ENCODE results near the gene GRIFIN.

The GRIFIN gene

GRCh38 chr7:2440608-2441245, 35.5 kb downstream of the GRIFIN start:
- intact Hi-C loops (cut with DNase I): loop anchor here (1.0 to 10.0 kb wide), 2 partner anchors 21 to 244 kb away; partner anchors contain the start of gene AMZ1
- DNase-seq: peak in 2 of 10 donors; percentile 35 to 57

DNA sequence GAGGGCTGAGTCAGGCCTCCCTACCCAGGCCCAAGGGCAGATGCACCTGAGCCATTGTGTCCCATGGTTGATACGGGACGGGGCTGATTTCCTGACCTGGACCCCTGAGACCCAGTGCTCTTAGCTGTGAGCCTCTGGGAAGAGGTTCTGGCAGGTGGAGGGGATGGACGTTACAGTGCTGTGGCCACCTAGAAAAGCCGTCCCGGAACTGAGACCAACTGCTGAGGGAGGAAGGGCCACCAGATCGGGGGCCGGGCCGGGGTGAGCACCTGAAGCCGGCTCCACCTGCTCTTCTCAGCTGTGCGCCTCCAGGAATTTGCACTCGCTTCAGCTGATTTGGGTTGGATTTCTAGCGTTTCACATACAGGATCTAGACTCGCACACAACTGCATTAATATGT, 37.4 kb downstream of the GRIFIN start:
- peak in 2 of 10 donors; percentile 17 to 75 for DNase-seq
- intact Hi-C loops (cut with DNase I): no loop called here

- peak in 2 of 10 donors; percentile 43 to 48 for DNase-seq
- intact Hi-C loops (cut with DNase I): no loop called here
These were observed 38.0 kb downstream of the GRIFIN start for GRCh38 chr7:2438186-2438585.

GRCh38 chr7:2437537-2438148, 38.6 kb downstream of the GRIFIN start:
- intact Hi-C loops (cut with DNase I): no loop called here
- DNase-seq: peak in 2 of 10 donors; percentile 44 to 69

DNA sequence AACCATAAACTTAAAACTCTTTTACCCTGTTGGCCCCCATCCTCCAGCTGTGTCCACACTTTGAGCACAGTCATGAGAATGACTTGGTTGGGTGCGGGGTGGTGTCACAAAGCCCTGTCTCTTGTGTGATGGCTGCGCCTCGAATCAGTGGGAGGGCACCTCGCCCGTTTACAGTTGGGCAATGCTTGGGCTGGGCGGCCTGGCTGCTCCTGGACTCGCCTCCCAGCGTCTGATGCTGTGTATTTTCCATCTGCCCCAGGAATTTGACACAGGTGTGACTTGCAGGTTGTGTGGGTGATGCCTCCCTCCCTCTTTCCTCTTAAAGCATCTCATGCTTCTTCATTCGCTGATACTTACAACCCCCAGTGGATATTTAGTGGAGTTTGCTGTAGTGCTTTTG, 39.1 kb downstream of the GRIFIN start:
- intact Hi-C loops (cut with DNase I): no loop called here
- peak in 2 of 10 donors; percentile 51 to 64 for DNase-seq

DNA sequence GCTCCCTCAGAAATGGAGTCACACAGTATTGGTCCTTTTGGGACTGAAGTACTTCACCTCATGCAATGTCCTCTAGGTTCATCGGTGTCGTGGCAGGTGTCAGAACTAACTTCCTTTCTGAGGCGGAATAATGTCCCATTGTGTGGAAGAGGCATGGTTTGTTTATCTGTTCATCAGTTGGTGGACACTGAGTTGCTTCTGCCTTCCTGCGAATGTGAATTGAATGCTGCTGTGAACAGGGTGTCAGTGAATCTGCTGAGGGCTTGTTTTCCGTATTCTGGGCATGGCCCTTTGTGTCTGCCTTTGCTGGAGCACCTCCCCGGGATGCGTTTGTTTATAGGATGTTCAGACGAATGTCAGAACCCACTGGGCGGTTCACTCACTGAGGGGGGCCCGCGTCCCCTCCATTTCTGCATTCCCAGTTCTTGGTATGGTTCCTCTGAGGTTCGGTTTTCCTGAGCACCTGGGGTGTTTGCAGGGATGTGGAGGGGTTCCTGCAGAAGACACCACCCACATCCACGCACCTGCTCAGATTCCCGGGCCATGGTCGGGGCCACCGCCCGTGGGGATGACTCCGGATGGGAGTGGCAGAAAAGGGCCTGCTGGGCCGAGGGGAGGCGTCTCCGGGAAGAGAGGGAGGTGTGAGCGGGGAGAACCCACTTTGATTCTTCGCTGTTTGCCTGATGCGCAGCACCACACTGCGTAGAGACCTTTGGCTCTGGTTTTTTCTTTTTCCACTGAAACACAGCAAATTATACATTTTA, 39.7 kb downstream of the GRIFIN start:
- intact Hi-C loops (cut with DNase I): no loop called here

DNA sequence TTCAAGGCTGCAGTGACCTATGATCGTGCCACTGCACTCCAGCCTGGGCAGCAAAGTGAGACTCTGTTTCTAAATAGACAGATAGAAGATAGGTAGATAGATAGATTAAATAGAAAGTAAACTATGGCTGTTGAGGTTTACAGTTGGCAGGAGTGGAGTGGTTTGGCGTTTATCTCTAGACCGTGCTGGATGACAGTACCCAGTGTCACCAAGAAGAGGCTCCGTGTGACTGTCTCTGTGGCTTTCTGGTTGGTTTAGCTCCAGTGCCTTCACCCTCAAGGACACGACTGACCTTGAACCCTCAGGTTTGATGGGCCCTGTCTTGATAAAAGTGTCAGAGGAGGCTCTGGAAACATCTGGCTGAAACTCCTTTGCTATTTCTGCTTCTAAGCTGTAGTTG, 41.1 kb downstream of the GRIFIN start:
- DNase-seq: no peak
- intact Hi-C loops (cut with DNase I): no loop called here

More for the DNA sequence above, 39.7 kb downstream of the GRIFIN start:
- peak in 2 of 10 donors; percentile 53 to 82 for DNase-seq

- intact Hi-C loops (cut with DNase I): no loop called here
These were observed 42.3 kb downstream of the GRIFIN start for GRCh38 chr7:2433713-2434550.

DNA sequence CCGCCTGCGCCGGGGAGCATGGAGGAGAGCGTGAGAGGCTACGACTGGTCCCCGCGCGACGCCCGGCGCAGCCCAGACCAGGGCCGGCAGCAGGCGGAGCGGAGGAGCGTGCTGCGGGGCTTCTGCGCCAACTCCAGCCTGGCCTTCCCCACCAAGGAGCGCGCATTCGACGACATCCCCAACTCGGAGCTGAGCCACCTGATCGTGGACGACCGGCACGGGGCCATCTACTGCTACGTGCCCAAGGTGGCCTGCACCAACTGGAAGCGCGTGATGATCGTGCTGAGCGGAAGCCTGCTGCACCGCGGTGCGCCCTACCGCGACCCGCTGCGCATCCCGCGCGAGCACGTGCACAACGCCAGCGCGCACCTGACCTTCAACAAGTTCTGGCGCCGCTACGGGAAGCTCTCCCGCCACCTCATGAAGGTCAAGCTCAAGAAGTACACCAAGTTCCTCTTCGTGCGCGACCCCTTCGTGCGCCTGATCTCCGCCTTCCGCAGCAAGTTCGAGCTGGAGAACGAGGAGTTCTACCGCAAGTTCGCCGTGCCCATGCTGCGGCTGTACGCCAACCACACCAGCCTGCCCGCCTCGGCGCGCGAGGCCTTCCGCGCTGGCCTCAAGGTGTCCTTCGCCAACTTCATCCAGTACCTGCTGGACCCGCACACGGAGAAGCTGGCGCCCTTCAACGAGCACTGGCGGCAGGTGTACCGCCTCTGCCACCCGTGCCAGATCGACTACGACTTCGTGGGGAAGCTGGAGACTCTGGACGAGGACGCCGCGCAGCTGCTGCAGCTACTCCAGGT, 43.1 kb downstream of the GRIFIN start:
- intact Hi-C loops (cut with DNase I): no loop called here
- DNase-seq: peak in 2 of 10 donors; percentile 67 to 82

More at GRCh38 chr7:2433713-2434550, 42.3 kb downstream of the GRIFIN start:
- peak in 2 of 10 donors; percentile 31 to 61 for DNase-seq

- peak in 2 of 10 donors; percentile 14 to 51 for DNase-seq
- intact Hi-C loops (cut with DNase I): no loop called here
These were observed 44.8 kb downstream of the GRIFIN start for GRCh38 chr7:2431260-2431867.

- intact Hi-C loops (cut with DNase I): no loop called here
- DNase-seq: no peak
These were observed 50.4 kb downstream of the GRIFIN start for GRCh38 chr7:2425749-2426148.

Measured in posterior cingulate gyrus (tissue), 11 donors.